Nucleus accumbens (tissue), 56 donors: ENCODE measurements around the gene SLC7A14.

ENCODE experiments used
- DNase-seq, 56 donors: peaks; one replicate each; lab custom pipeline; 2025; lab: John Stamatoyannopoulos, UW

Gene SLC7A14

GRCh38 chr3:170500462-170500861 is 85.4 kb downstream of the SLC7A14 start:
- no peak for DNase-seq

- peak in 32 of 56 donors; percentile 7 to 63 (median 38) for DNase-seq
Measured at GRCh38 chr3:170499562-170500156, 86.2 kb downstream of the SLC7A14 start.

- no peak for DNase-seq
Measured at GRCh38 chr3:170497207-170498095, 88.4 kb downstream of the SLC7A14 start.

- no peak for DNase-seq
Measured at GRCh38 chr3:170496868-170497140, 89.1 kb downstream of the SLC7A14 start.

GRCh38 chr3:170496026-170496867 is 89.6 kb downstream of the SLC7A14 start:
- DNase-seq, result no peak

GRCh38 chr3:170494766-170495165 is 91.1 kb downstream of the SLC7A14 start:
- DNase-seq, result no peak

GRCh38 chr3:170493712-170494182 is 92.1 kb downstream of the SLC7A14 start:
- peak in 2 of 56 donors; percentile 18 to 31 for DNase-seq

- no peak for DNase-seq
Measured at GRCh38 chr3:170491901-170492300, 94.0 kb downstream of the SLC7A14 start.

- no peak for DNase-seq
Measured at GRCh38 chr3:170490828-170491560, 94.9 kb downstream of the SLC7A14 start.

- no peak for DNase-seq
Measured at GRCh38 chr3:170488802-170489201, 97.1 kb downstream of the SLC7A14 start.

- no peak for DNase-seq
Measured at GRCh38 chr3:170487031-170487430, 98.8 kb downstream of the SLC7A14 start.

GRCh38 chr3:170486398-170486797 is 99.5 kb downstream of the SLC7A14 start:
- DNase-seq, result no peak

- peak in 52 of 56 donors; percentile 31 to 91 (median 76) for DNase-seq
Measured at GRCh38 chr3:170485696-170486095, 100.2 kb downstream of the SLC7A14 start.

GRCh38 chr3:170485294-170485693 is 100.6 kb downstream of the SLC7A14 start:
- peak in 7 of 56 donors; percentile 42 to 73 (median 60) for DNase-seq

- no peak for DNase-seq
Measured at GRCh38 chr3:170484869-170485268, 101.0 kb downstream of the SLC7A14 start.

- no peak for DNase-seq
Measured at GRCh38 chr3:170483485-170484262, 102.2 kb downstream of the SLC7A14 start.

- peak in 1 of 56 donors; percentile 19 for DNase-seq
Measured at GRCh38 chr3:170482199-170482598, 103.7 kb downstream of the SLC7A14 start.

- DNase-seq, result no peak
Measured at GRCh38 chr3:170480111-170480510, 105.8 kb downstream of the SLC7A14 start.

GRCh38 chr3:170477395-170477794 is 108.5 kb downstream of the SLC7A14 start:
- no peak for DNase-seq
